HG03066 (cell line): ENCODE results near the gene CCDC170.
"Not testable (repeated sequence)": the region's sequence is repeated elsewhere in the genome, so short reads cannot be mapped to it uniquely, and the experiment has no call there.

ENCODE experiments used
- ATAC-seq: cut with Tn5 transposase; IDR thresholded peaks from one replicate; pipeline ENCODE4 v1.9.1; 2021; ENCODE audit warnings: low read depth; ENCODE audit not compliant: unreplicated experiment

Gene CCDC170

DNA sequence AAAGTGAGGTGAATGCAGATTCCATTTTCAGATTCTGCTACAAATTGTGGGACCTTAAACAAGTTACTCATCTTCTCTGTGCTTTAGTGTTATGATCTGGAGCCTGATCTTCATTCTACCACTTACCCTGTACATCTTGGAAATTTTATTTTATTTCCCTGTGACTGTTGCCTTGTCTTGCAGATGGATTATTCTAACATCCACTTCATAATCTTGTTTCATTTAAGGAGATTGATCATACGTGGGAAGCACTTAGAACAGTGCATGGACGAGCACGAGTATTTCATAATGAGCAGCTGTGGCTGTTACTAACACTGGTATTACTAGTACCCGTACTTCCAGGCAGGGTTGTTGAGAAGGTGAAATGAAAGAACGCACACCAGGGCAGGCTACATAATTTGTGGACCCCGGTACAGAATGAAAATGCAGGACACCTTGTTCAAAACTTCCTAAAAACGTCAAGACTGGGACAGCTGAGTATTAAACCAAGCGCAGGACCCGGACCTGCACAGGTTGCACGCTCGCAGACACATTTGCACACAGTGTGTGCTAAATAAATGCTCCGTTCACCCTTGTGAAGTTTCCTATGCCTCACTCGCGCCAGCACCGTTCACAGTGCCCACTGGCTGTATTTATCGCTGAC is 535 bp upstream of the CCDC170 start:
- no peak for ATAC-seq

DNA sequence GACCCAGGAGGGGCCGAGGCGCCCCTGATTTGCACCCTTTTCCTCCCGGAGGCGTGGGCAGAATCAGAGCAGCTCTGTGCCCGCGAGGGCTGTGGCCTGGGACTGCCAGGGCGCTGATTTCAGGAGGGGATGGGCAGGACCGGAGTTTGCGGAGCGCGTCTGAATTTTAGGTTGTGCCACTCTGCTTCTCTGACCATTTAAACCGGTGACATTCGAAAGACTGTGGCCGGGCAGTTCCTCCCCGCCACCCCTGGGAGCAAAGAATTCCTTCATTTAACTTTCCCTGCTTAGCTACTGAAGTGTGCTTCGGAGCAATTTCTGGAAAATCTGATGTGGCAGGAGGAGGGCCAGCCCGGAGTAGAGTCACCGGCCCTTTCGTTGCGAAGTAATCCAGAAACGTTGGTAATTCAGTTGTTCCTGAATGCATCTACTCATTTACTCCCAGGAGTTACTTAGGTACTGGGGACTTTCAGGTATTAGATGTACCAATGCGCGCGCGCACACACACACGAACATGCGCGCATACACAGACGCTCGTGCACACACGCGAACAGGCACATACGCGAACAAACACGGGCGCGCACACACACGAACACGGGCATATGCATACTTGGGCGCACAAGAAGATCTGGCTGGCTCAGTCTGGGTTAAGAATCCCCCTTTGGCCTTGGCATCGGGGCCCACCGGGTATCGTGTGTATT is 568 bp downstream of the CCDC170 start:
- no peak for ATAC-seq

DNA sequence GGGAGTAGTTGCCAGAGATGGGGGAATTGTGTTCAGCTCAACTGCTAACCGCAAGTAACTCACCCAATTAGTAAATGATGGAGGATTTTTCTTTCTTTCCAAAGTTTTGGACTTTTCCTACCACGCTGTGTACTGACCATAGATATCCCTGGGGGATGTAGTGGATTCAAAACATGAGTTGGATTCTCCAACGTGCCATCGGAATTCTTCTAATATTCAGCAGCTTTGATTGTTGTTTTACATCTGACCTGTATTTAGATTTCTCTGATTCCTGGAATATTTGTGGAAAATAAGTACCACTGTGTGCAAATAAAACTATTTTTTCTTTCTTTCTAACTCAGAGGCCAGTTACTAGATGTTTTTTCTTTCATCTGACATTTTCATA is 1.1 kb downstream of the CCDC170 start:
- ATAC-seq = no peak

DNA sequence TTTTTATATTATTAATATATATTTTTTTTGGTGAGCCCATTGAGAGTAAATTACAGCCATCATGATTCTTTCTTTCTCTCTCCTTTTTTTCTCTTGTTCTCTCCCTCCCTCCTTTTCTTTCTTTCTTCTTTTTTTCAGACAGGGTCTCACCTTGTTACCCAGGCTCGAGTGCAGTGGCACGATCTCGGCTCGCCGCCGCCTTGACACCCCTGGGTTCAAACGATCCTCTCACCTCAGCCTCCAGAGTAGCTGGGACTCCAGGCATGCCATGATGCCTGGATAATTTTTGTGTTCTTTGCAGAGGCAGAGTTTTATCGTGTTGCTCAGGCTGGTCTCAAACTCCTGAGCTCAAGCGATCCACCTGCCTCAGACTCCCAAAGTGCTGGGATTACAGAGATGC is 1.6 kb downstream of the CCDC170 start:
- ATAC-seq = no peak

DNA sequence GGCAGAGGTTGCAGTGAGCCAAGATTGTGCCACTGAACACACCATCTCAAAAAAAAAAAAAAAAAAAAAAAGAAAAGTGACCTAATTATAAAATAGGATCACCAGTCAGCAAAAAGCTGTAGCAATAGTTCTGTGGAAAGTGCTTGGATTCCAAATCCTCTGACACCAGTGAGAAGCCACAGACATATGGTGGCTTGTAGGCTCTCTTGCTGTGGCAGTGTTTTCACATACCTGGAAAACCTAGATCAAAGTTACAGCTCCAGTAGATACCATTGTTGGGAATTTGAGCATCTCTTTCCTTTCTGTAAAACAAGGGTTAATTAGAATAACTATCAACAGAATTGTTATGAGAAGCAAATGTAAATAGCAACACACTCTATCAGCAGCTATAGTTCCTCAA is 4.1 kb downstream of the CCDC170 start:
- ATAC-seq = no peak

DNA sequence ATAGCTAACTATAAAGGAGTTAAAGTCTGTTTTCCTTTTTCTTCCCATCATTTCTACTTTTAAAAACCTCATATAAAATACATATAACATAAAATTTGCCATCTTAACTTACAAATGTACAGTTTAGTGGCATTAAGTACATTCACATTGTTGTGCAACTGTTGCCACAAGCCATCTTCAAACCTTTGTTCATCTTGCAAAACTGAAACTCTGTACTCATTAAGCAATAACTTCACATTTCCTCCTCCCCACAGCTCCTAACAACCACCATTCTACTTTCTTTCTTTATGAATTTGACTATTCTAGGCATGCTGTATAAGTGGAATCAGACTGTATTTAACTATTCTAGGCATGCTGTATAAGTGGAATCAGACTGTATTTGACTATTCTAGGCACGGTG is 4.5 kb downstream of the CCDC170 start:
- ATAC-seq = no peak

DNA sequence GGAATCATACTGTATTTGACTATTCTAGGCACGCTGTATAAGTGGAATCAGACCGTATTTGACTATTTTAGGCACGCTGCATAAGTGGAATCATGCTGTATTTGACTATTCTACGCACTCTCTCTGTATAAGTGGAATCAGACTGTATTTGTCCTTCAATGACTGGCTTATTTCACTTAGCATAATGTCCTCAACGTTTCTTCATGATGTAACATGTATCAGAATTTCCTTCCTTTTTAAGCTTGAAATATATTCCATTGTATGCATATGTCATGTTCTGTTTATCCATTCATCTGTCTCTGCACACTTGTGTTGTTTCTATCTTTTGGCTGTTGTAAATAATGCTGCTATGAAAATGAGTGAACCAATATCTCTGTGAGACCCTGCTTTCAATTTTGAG is 5.7 kb downstream of the CCDC170 start:
- ATAC-seq = no peak

DNA sequence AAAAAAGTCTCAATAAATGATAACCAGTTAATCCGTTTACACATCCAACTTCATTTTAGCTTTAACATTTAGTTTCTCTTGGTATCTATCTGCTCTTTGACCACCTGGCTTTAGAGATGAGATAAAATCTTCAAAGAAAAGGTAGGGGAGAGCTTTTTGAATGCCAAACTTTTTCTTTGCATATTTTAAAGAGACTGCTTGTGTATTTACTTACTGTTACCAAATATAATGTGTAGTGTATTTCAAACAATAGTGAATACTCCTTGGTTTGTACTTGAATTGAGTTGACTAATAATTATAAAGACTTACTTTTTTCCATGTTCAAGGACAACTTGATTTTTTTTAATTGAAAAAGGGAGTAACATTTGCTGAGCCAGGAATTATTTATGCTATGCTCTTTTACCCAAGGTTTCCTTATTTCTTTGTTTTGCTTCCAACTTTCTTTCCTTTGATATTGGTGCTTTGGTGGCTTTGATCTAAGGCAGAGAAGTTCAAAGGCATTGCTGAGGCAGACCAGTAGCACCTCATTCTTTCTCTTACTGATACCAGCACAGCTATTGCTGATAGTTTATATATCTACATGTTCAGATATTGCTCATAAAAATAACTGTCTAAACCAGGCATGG is 7.8 kb downstream of the CCDC170 start:
- ATAC-seq = no peak

DNA sequence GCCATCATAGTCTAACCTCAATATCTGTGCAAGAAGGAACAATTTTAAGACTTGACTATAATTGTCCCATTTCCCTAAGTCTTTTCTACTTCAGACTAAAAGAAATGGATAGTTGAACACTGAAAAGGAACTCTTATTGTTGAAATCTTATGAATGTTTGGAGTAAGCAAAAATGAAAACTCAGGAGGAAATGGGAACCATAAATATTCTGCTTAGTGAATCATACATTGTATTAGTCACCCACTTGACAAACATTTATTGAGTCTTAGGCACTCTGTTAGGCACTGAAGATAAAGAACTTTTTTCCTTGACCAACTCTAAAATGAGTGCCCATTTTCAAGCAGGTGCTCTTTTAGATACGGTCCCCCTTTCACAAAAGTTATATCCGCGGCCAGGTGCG is 8.7 kb downstream of the CCDC170 start:
- no peak for ATAC-seq

DNA sequence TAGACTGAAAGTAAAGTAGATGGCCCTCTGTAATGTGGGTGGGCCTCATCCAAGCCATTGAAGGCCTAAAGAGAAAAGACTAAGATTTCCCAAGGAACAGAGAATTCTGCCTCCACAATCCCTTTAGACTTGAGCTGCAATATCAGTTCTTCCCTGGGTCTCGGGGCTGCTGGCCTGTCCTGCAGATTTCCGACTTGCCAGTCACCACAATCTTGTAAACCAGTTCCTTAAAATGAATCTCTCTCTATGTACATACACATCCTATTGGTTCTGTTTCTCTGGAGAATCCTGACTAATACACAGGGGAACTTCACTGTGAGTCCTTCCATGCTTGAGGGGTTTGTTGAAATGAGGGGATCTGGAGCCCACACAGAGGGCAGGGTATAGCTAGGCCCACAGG is 12.9 kb downstream of the CCDC170 start:
- ATAC-seq = no peak

DNA sequence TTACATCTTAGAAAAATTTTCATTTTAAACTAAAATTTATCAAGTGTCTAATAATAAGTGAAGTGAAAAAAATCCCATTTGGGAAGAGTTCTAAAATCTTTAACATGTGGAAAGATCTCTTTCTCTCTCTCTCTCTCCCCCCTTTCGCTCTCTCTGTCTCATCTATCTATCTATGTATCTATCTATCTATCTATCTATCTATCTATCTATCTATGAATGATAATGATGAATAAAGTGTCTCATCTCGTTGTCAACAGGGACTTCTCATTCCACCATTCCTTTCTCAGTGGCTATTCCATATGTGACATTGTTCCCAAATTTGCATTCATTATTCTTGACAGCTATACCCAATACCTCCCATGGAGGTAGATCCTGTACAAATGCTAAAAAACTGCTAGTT is 15.2 kb downstream of the CCDC170 start:
- ATAC-seq = no peak

DNA sequence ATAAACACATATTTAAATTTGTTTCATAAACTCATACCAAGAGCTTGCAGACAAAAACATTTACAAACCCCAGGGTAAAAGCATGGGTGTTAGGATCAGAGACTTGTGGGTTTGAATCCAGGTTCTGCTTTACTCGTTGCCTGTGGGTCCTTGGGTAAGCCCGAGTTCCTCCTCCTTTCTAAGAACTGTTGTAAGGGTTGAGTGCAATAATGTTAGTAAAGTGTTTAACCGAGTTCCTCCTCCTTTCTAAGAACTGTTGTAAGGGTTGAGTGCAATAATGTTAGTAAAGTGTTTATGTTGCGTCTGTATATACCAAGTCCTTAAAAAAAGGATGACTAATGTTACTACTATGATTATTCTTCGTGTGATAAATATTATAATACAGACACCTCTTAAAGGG is 18.7 kb downstream of the CCDC170 start:
- ATAC-seq = no peak

DNA sequence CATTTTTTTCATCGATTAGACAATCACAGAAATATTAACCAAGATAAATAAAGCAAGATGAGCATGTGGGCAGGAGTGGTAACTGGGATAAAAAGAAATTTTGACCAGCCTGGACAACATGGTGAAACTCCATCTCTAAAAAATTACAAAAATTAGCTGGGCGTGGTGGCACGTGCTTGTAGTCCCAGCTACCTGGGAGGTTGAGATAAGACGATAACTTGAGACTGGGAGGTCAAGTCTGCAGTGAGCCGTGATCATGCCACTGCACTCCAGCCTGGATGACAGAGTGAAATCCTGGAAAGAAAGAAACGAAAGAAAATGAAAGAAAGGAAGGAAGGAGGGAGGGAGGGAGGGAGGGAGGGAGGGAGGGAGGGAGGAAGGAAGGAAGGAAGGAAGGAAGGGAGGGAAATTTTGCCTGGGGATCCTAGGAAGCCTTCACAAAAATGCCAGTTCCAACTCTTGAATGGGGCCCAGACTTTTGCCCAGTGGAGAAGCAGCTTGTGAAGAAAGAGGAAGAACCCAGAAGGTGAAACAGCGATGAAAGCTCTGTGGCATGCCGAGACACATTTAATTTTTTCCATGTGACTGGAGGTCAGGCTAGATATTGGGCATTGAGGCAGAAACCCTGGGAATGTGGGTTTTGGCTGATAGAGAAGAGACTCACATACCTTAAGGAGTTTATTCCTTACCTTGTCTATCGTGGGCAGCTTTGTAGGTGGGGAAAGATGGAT is 20.3 kb downstream of the CCDC170 start:
- no peak for ATAC-seq

DNA sequence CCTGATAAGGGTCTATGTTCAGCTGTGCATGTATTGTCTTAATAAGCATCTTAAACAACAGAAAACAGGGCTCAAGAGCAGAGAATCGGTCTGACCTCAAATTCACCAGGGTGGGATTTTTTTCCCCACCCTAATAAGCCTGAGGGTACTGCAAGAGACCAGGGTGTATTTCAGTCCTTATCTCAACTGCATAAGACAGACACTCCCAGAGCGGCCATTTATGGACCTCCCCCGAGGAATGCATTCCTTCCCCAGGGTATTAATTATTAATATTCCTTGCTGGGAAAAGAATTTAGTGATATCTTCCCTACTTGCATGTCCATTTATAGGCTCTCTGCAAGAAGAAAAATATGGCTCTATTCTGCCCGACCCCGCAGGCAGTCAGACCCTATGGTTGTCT is 25.2 kb downstream of the CCDC170 start:
- ATAC-seq = not testable (repeated sequence)

DNA sequence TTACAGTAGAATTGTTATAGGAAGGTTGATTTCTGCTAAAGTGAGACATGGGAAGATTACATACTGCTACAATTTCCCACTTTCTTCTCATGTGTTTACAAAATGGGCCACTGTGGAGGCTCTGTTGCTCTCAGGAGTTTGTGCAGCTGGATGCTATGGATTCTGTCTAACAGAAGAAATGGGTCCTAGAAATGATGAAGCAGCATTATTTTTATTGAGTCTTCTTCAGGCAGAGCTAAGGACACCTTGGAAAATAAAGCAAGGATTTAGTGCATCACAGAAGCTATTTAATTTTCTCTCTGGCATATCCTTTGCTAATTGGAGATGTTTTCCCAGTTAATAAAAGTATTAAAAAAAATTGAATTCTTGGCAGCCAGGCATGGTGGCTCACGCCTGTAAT is 29.2 kb downstream of the CCDC170 start:
- no peak for ATAC-seq

DNA sequence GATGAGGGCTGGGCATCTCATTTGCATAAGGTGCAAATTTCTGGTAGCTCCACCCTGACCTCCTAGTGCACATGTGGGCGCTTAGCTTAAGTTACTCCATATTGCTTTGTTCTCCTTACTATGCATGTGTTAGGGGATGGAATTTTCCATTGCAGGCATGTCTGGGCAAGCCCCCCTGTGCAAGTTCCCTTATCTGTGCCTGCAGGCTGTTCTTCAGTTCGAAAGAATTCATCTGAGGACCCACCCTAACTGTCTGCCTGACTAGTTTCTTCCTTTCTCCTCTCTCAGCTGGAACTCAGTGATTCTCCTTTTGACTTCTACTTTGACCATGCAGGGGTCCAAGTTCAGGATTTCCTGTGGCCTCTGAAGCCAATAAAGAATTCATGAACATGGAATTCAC is 30.2 kb downstream of the CCDC170 start:
- ATAC-seq = no peak

DNA sequence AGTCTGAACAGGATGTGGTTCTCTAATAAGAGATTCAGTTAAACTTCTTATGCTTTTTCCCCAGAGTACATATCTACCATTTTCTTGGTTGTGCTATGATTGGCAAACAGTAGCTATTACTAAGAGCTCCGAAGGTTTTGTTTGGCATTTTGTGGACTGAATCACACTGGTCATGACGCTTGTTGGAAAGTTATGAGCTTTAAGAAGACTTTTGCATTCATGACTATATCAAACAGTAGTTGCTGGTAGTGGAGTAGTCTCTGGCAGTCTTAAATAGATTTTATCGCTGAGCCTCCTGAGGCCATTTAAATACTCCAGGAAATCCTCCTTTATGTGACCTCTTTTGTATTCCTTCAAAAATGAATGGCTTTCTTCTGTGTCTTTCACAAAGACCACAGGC is 40.8 kb downstream of the CCDC170 start:
- ATAC-seq = no peak

DNA sequence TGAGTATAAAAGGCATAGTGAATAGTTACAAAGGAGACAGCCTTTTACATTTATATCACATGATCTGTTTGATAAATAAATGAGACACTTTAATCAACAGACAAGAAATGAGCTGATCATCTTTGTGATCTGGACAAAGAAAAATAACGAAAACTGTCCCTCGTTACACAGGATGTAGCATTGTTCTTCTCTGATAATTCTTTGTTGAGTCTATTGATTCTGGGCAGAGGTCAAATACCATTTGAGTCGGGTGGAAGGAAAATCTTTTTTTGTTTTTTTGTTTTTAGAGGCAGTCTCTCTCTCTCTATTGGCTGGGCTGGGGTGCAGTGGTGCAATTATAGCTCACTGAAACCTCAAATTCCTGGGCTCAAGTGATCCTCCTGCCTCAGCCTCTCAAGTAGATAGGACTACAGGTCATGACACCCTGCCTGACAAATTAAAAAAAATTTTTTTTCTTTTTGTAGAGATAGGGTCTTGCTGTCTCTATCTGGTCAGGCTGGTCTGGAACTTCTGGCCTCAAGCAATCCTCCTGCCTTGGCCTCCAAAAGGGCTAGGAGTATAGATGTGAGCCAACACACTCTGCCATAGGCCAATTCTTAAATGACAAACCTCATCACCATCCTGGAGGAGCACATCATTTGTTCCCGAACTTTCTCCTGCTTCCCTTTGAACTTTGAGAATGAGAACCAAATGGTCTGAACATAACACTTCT is 41.8 kb downstream of the CCDC170 start:
- no peak for ATAC-seq

DNA sequence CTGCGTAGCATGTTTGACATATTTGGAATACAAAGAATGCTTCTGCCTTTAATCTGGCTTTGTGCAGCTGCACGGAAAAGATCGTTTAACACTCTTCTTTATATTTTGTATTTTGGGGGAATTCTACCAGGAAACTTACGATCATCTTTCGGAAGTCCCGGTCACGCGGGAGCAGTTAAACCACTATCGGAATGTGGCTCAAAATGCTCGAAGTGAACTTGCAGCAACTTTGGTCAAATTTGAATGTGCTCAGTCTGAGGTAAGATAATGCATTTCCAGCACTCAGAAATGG is 42.3 kb downstream of the CCDC170 start:
- ATAC-seq = no peak

DNA sequence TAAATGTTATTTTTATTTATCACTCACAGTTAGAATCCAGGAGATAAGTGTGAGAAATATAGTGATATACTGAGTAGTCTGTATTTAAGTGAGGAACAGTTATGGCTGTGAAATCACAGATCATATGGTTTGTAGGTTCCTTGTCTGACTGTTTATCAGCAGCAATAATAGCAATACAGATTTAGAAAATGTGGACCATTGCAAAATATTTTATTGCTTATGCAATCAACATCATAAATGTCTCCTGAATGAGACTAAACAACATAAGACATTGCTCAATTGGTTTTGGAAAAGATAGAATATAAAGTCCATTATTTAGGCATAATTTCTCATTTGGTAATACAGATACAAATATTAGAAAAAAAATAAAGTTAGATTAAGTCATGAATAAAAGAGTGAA is 43.7 kb downstream of the CCDC170 start:
- ATAC-seq = no peak
